GM19467 (cell line): ENCODE measurements around the gene THADA.
"Not testable (repeated sequence)": the region's sequence is repeated elsewhere in the genome, so short reads cannot be mapped to it uniquely, and the experiment has no call there.

Experiments
- ATAC-seq: cut with Tn5 transposase; IDR thresholded peaks from one replicate; pipeline ENCODE4 v1.9.1; 2021; ENCODE audit warnings: mild to moderate bottlenecking, moderate library complexity; ENCODE audit not compliant: unreplicated experiment

THADA gene

GRCh38 chr2:43540021-43540779, 55.6 kb downstream of the THADA start:
- no peak for ATAC-seq

- no peak for ATAC-seq
Measured at GRCh38 chr2:43539436-43539835, 56.4 kb downstream of the THADA start.

- ATAC-seq: no peak
Measured at GRCh38 chr2:43538034-43538670, 57.7 kb downstream of the THADA start.

- no peak for ATAC-seq
Measured at GRCh38 chr2:43537137-43537536, 58.7 kb downstream of the THADA start.

GRCh38 chr2:43534569-43534968, 61.3 kb downstream of the THADA start:
- ATAC-seq: no peak

GRCh38 chr2:43532572-43532971, 63.3 kb downstream of the THADA start:
- not testable (repeated sequence) for ATAC-seq

- no peak for ATAC-seq
Measured at GRCh38 chr2:43531251-43531650, 64.6 kb downstream of the THADA start.

- no peak for ATAC-seq
Measured at GRCh38 chr2:43526994-43527393, 68.8 kb downstream of the THADA start.

GRCh38 chr2:43525506-43525905, 70.3 kb downstream of the THADA start:
- no peak for ATAC-seq

- no peak for ATAC-seq
Measured at GRCh38 chr2:43524177-43524965, 71.5 kb downstream of the THADA start.

GRCh38 chr2:43522177-43522576, 73.7 kb downstream of the THADA start:
- ATAC-seq: no peak

GRCh38 chr2:43521568-43521967, 74.3 kb downstream of the THADA start:
- ATAC-seq: no peak

- no peak for ATAC-seq
Measured at GRCh38 chr2:43520919-43521318, 74.9 kb downstream of the THADA start.

- ATAC-seq: no peak
Measured at GRCh38 chr2:43519643-43520221, 76.1 kb downstream of the THADA start.

- ATAC-seq: no peak
Measured at GRCh38 chr2:43518718-43519117, 77.1 kb downstream of the THADA start.

- ATAC-seq: no peak
Measured at GRCh38 chr2:43518181-43518580, 77.7 kb downstream of the THADA start.

- no peak for ATAC-seq
Measured at GRCh38 chr2:43515807-43516497, 79.9 kb downstream of the THADA start.

- ATAC-seq: no peak
Measured at GRCh38 chr2:43515248-43515647, 80.6 kb downstream of the THADA start.

- ATAC-seq: no peak
Measured at GRCh38 chr2:43513796-43514195, 82.0 kb downstream of the THADA start.

GRCh38 chr2:43513216-43513615, 82.6 kb downstream of the THADA start:
- ATAC-seq: peak; percentile 69

- ATAC-seq: no peak
Measured at GRCh38 chr2:43511199-43511598, 84.6 kb downstream of the THADA start.
